Naive B cell (primary cell): ENCODE results near the gene LRRC17. TPM values are rescaled to one million over a fixed set of nuclear protein-coding genes. Genes with fewer than 3 reads are reported as not detected.

Experiments
- ATAC-seq, 2 donors: fragments of 150-1000 bp; cut with Tn5 transposase; 2 replicates each; pipeline ENCODE4 v1.10.0; 2021; ENCODE audit warnings: low read depth in 2 of 2, mild to moderate bottlenecking in 2 of 2, moderate library complexity in 2 of 2
- DNase-seq: peaks from one replicate; pipeline ENCODE4 v3.0.0; 2022
- H3K27ac Mint-ChIP-seq, 6 donors: one replicate each; pipeline ENCODE4 v1.8.0; 2020 to 2022; ENCODE audit warnings: mild to moderate bottlenecking in 6 of 6, mixed read lengths in 6 of 6, moderate library complexity in 5 of 6, inconsistent platforms in 2 of 6
- H3K27me3 Mint-ChIP-seq, 3 donors: one replicate each; pipeline ENCODE4 v1.8.0; 2021 to 2022; ENCODE audit warnings: mixed read lengths in 3 of 3, mild to moderate bottlenecking in 1 of 3
- H3K36me3 Mint-ChIP-seq, 2 donors: one replicate each; pipeline ENCODE4 v1.8.0; 2020 to 2022; ENCODE audit warnings: mixed read lengths in 2 of 2, inconsistent platforms in 1 of 2, mild to moderate bottlenecking in 1 of 2
- H3K4me1 Mint-ChIP-seq, 3 donors: one replicate each; pipeline ENCODE4 v1.8.0; 2020 to 2022; ENCODE audit warnings: mixed read lengths in 3 of 3, inconsistent platforms in 1 of 3, mild to moderate bottlenecking in 1 of 3, moderate library complexity in 1 of 3
- H3K4me3 Mint-ChIP-seq, 8 donors: one replicate each; pipeline ENCODE4 v1.8.0; 2020 to 2022; ENCODE audit warnings: mild to moderate bottlenecking in 8 of 8, mixed read lengths in 8 of 8, moderate library complexity in 8 of 8, inconsistent platforms in 2 of 8
- H3K9me3 Mint-ChIP-seq, 7 donors: one replicate each; pipeline ENCODE4 v1.8.0; 2020 to 2022; ENCODE audit warnings: mixed read lengths in 7 of 7, mild to moderate bottlenecking in 5 of 7, inconsistent platforms in 2 of 7, moderate library complexity in 1 of 7
- polyA plus RNA-seq, 6 donors: library from polyadenylated mRNA; unstranded; fragments of 300-500 nt; fragmentation: Illumina TruSeq; gene quantifications; one replicate each; pipeline ENCODE4 v1.2.3, GENCODE V29; 2021; ENCODE audit warnings: low read depth in 6 of 6

The LRRC17 gene
- polyA plus RNA-seq, 6 donors from 2014 or later: 0.40 to 1.2 TPM; not detected in 4

DNA sequence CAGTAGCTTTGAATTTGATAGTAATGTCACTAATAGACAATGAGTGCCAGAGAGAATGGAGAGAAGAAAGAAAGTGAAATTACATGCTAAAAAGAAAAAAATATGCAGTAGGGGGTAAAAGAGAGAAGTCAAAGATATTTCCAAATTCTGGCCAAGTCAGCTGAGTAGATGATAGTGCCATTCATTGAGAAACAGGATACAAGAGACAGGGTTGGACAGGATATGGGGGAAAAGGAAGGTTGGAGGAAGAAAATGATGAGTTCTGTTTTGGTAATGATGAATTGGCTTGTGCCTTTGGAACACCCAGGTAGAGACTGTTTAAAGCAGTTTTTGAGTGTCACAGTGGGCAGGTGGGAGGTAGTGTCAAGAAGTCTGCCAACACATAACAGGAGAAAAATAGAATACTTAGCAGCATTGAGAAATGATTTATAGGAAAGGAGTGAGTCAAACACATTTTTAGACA, 78.3 kb downstream of the LRRC17 start:
- DNase-seq (no peak), ATAC-seq (no peak)
- H3K4me3 Mint-ChIP-seq: no peak overlapping the region
- no peak overlapping the region for H3K27ac Mint-ChIP-seq
- no peaks in the 10 kb centered on the region for H3K27me3 Mint-ChIP-seq
- peaks cover 0 to 7% (median 0%) of the 10 kb centered on the region in 3 donors for H3K4me1 Mint-ChIP-seq
- no peaks in the 10 kb centered on the region for H3K9me3 Mint-ChIP-seq
- no peaks in the 10 kb centered on the region for H3K36me3 Mint-ChIP-seq

GRCh38 chr7:102991540-102992214, 78.9 kb downstream of the LRRC17 start:
- Mint-ChIP-seq H3K27me3 (no peaks in the 10 kb centered on the region), H3K9me3 (no peaks in the 10 kb centered on the region), H3K27ac (no peak overlapping the region), H3K36me3 (no peaks in the 10 kb centered on the region), H3K4me3 (peak overlapping the region in 1 of 8 donors; percentile 19), H3K4me1 (peaks cover 0 to 7% (median 0%) of the 10 kb centered on the region in 3 donors)
- ATAC-seq (no peak), DNase-seq (no peak)

DNA sequence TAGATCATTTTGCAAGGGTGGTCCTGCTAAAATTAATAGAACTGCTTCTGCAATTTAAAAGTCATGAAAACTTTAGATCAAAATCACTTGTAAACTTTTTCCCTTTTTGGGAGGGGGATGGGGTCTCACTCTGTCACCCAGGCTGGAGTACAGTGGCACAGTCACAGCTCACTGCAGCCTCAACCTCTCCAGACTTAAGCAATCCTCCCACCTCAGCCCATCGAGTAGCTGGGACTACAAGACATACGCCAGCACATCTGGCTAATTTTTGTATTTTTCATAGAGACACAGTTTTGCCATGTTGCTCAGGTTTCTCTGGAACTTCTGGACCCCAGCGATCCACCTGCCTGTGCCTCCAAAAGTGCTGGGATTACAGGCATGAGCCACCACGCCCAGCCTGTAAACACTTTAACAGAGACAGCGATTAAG, 79.7 kb downstream of the LRRC17 start:
- DNase-seq (no peak), ATAC-seq (no peak)
- H3K36me3 Mint-ChIP-seq: no peaks in the 10 kb centered on the region
- no peak overlapping the region for H3K27ac Mint-ChIP-seq
- H3K4me1 Mint-ChIP-seq: peaks cover 0 to 7% (median 0%) of the 10 kb centered on the region in 3 donors
- H3K9me3 Mint-ChIP-seq: no peaks in the 10 kb centered on the region
- H3K27me3 Mint-ChIP-seq: no peaks in the 10 kb centered on the region
- no peak overlapping the region for H3K4me3 Mint-ChIP-seq

DNA sequence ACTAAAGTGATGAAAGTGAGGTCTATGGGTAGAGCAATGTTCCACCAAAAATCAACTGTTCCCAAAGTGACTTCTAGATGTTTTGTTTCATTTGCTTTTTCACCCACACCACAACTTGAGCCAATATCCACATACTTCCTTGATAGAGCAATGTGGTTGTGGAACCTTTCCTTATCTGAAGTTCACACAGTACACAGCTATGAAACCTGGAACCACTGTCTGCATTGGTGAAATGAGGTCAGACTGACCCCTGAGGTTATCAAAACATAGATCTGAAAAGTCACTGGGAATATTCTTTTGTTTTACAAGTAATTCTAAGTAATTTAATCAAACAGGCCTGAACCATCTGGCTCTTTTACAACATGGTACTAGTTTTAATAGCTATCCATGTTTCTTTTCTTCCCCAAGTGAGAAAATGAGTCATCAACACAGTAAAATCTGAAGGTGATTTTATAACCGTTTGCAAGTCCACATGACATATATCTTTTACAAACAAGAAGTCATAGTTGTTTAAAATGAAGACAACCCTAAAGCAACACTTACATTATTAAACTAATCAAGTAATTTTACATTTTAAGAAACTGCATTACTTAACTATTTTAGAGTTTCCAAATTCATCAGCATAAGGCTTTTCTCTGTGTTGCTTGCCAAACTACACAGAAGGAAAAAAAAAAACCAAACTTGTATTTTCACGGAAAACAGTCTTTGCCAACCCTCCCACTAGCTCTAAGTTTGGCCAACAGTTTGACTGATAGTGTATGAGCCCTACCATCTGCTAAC, 80.3 kb downstream of the LRRC17 start:
- Mint-ChIP-seq H3K4me1 (peaks cover 0 to 7% (median 0%) of the 10 kb centered on the region in 3 donors), H3K27ac (no peak overlapping the region), H3K4me3 (no peak overlapping the region), H3K27me3 (no peaks in the 10 kb centered on the region), H3K9me3 (no peaks in the 10 kb centered on the region), H3K36me3 (no peaks in the 10 kb centered on the region)
- no peak for ATAC-seq
- DNase-seq: no peak

DNA sequence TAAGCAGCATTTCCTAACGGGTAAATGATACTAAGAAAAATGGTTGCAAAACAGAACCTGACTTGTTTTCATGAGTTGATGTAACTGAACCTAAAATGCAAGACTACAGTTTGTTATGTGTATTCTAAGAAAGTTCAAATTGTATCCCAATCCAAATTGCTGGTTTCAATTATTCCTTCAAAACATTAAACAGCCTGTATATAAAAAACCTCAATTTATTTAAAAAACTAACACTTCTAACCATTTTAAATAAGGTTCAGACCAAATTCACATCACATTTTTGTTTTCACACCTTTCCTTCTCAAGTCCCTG, 80.9 kb downstream of the LRRC17 start:
- no peaks in the 10 kb centered on the region for H3K27me3 Mint-ChIP-seq
- H3K4me3 Mint-ChIP-seq: no peak overlapping the region
- no peaks in the 10 kb centered on the region for H3K36me3 Mint-ChIP-seq
- DNase-seq (no peak), ATAC-seq (no peak)
- peaks cover 0 to 6% (median 0%) of the 10 kb centered on the region in 3 donors for H3K4me1 Mint-ChIP-seq
- H3K27ac Mint-ChIP-seq: no peak overlapping the region
- no peaks in the 10 kb centered on the region for H3K9me3 Mint-ChIP-seq

- DNase-seq (no peak), ATAC-seq (no peak)
- no peak overlapping the region for H3K27ac Mint-ChIP-seq
These were observed 81.8 kb downstream of the LRRC17 start for GRCh38 chr7:102994567-102994966.

More at GRCh38 chr7:102994567-102994966, 81.8 kb downstream of the LRRC17 start:
- H3K9me3 Mint-ChIP-seq: peaks cover 0 to 2% (median 0%) of the 10 kb centered on the region in 7 donors
- no peaks in the 10 kb centered on the region for H3K4me1 Mint-ChIP-seq
- H3K4me3 Mint-ChIP-seq: no peak overlapping the region
- no peaks in the 10 kb centered on the region for H3K36me3 Mint-ChIP-seq
- no peaks in the 10 kb centered on the region for H3K27me3 Mint-ChIP-seq

Other genes with a start within 250 kb of the LRRC17 start
- 1 to 10 TPM in 5 of 6 donors, under 1 TPM in 1; 0.76 to 6.2 (median 2.7) TPM for gene POLR2J2, start 241.3 kb upstream of the LRRC17 start, polyA plus RNA-seq
- 10 to 100 TPM in 1 of 6 donors, 1 to 10 TPM in 5; 4.7 to 11.2 (median 6.3) TPM for gene FAM185A, start 164.0 kb upstream of the LRRC17 start, polyA plus RNA-seq
- 1 to 10 TPM in 1 of 6 donors, under 1 TPM in 4, not detected in 1; 0.45 to 1.8 (median 0.72) TPM for gene FBXL13, start 161.8 kb downstream of the LRRC17 start, polyA plus RNA-seq
- 10 to 100 TPM; 29.7 to 53.1 (median 38.6) TPM for gene ARMC10, start 162.1 kb downstream of the LRRC17 start, polyA plus RNA-seq
- 1 to 10 TPM; 6.0 to 9.6 (median 6.6) TPM for gene NAPEPLD, start 236.1 kb downstream of the LRRC17 start, polyA plus RNA-seq